Measurements from ENCODE around the gene ELOB.
"Not testable (repeated sequence)": the region's sequence is repeated elsewhere in the genome, so short reads cannot be mapped to it uniquely, and the experiment has no call there.

The ELOB gene

DNA sequence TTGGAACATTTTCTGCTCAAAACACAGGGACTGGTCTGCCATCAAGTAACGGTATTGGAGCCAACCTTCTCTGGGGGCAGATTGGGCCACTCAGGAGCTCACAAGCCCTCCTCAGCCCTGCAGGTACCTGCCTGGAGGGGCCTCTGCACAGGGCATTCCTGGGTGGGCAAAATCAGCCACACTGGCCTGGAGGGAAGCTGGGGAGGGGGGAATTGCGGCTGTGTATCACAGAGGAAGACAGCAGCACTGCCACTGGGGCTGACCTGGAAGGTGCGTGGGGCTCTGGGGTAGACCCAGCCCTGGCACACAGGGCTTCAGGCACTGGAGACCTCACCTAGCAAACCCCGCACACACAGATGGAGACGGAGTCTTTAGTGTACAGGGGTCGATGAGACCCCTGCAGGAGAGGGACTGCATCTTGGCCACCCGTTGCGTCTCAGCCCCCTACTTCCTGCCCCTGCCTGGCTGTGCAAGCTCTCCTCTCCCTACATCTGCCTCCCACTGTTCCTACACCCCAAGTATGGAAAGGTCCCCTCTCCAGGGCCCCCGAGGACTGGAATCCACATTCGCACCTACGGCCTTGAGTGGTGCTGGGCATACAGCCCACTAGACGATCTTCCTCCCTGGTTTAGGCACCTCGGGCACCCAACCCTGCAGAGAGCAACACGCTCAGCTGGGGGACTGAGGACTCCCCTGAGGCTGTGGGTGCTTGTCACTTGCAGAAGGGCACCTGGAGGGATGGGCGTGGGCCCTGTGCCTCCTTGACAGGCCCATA is 31.8 kb downstream of the ELOB start:
- DNase-seq (ENCODE audit: low spot score): no peak

- no peak for DNase-seq (ENCODE audit: low spot score)
Measured at GRCh38 chr16:2744711-2745110, 32.4 kb downstream of the ELOB start.

DNA sequence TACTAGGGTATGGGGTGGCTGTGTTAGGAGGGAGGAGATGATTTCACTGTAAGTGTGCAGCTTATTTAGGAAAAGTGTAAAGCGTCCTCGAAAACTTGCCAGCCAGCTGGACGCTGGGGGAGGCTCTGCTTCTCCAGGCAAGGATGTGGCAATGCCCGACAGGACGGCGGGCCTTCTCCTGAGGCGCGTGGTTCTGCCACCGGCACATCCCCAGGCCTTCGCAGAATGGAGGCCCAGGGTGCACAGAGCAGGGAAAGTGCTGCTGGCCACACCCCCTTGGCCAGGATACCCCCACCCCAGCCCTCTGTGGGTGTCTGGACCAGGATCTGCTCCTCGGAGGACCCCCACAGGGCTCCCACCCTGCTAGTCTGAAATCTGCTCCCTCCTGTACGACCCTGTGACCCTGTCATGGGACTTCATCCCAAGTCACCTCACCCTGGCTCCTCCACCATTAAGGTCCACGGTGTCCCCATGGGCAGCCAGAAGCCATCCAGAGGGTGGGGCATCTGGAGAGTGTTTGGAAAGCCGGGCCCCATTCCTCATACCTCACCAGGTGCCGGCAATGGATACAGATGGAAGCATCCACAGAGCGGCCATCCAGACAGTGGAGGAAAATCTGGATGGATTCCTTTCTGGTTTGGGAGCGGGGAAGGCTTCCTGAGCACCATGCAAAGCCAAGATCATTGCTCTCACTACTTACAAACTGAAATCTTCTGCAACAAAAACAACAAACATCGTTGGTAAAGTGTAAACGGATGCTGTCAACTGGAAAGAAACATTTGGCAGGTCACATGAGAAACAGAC is 33.9 kb downstream of the ELOB start:
- DNase-seq (ENCODE audit: low spot score): no peak

DNA sequence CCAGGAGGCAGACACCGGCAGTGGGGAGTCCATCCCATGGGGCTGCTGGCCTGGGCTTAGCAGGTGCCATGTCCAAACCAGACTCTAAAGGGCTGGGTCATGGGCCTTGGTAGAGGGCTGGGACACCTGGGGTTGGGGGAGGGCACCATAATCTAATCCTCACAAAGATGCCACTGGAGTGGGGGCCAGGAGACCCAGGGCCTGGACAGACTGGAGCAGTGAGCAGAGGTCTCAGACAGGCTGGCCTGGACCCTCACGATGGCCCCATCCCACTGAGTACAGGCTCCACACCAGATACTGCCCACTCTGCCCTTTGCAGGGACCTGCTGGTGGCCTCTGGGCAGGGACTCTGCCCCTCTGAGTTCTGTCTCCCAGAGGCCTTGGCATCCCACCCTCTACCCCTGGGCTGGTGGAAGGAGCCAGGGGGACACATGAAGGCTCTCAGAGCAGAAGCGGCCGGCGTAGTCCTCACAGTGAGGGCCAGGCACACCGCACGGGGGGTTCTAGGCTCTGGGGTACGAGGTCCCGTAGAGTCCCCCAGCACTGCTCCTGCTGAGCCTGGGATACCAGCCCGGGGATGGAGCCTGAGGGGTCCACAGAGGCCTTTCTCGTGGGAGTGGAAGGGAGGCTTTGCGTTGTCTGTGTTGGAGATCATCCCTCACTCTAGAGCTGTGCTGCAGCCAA is 34.6 kb downstream of the ELOB start:
- DNase-seq (ENCODE audit: low spot score): no peak

- DNase-seq (ENCODE audit: low spot score): no peak
Measured at GRCh38 chr16:2741168-2741567, 35.9 kb downstream of the ELOB start.

DNA sequence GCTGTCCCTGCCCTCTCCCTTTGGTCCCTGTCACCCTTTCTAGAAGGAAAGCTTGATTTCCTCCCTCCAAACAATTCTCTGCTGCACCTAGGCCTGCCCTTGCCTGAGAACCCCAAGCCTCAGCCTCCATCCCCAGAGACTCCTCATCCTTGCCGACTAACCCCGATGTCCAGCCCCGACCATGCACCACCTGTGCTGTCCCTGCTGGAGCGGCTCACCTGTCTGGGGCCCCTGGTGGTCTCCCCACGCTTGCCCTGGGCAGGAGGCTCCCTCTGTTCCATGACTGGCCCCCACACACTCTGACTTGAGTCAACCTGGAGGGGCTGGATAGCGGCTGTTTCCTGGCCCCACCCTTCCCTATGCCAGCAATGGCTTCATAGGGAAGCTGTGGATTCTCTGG is 36.6 kb downstream of the ELOB start:
- DNase-seq (ENCODE audit: low spot score): no peak

DNA sequence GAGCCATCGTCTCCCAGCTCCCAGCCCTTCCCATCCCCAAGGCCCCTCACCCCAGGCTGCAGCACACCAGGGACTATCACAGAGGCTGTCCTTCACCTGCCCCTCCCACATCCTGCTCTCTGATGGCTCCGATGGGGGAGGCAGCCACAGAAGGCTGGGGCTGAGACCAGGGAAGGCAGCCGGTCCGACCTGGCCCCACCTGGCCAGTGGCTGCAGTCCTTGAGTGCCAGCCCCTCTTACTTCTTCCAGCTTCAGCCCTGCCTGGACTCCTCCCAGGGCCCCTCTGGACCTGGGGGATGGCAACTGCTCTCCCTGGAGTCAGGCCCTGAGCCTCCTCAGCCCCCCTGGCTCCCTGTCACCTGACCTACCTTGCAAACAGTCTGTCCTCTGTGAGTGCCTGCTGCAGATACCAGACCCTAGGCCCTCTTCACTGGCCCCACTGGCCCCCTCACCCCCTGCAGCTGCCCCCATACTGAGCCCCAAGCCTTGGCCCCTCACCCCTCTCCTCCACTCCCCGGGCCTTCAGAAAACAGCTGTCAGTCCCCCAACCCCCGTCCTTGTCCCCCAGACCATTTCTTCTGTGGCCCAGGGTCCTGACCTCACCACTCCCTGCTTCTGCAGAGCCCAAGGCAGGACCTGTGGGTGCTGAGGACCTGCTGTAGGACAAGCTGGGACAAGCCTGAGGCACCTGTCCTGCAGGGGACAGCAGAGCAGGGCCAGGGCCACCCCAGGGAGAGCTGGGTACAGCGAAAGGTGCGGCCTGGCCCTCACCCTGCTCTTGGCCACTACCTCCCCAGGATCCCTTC is 37.3 kb downstream of the ELOB start:
- no peak for DNase-seq (ENCODE audit: low spot score)

- DNase-seq (ENCODE audit: low spot score): no peak
Measured at GRCh38 chr16:2738615-2739014, 38.5 kb downstream of the ELOB start.

DNA sequence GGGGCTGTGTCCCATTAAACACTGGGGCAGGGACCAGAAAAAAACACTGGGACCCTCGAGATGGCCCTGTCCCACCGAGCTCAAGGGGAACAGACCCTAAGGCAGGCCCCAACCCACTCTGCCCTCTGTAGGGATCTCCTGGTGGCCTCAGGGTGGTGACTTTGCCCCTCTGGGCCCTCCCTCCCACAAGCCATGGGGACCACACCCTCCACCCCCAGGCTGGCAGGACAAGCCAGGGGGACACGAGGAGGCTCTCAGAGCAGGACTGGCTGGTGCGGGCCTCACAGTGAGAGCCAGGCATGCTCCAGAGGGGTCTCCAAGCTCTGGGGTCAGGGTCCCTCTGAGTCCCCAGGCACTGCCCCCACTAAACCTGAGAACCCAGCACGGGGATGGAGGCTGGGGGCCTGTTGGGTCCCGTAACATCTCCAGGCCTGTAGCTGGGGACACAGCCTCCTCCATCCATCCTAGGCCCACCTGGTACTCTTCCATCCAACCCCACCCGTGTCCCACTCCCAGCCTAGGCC is 39.1 kb downstream of the ELOB start:
- DNase-seq (ENCODE audit: low spot score): no peak

DNA sequence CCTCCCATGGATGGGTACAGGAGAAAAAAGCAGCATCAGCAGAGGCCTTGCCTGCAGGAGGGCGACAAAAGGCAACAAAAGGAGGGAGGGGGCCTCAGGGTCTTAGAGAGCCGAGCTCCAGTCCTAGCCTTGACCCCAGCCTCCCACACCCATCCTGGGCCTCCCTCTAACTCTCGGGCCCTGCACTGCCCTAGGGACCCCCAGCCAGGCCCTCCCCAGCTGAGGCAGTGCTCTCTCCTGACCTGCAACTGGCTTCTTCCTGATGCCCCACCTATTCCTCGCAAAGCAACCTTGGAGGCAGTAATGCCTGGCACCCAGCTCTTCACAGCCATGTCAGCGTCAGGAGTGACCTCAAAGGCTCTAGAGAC is 39.9 kb downstream of the ELOB start:
- no peak for DNase-seq (ENCODE audit: low spot score)

- DNase-seq (ENCODE audit: low spot score): no peak
Measured at GRCh38 chr16:2736476-2737237, 40.4 kb downstream of the ELOB start.

GRCh38 chr16:2734844-2735515 is 42.1 kb downstream of the ELOB start:
- DNase-seq (ENCODE audit: low spot score): no peak

DNA sequence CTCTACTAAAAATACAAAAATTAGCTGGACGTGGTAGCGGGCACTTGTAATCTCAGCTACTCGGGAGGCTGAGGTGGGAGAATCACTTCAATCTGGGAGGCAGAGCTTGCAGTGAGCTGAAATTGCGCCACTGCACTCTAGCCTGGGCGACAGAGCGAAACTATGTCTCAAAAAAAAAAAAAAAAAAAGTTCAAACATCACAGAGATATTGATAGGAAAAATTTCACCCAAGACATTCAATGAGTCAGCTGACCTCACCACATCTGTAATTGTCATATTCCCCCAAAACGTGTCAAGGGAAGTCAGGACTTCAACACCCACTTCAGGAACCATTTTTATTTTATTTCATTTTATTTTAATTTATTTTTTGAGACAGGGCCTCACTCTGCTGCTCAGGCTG is 49.0 kb downstream of the ELOB start:
- DNase-seq (ENCODE audit: low spot score): no peak

- no peak for DNase-seq (ENCODE audit: low spot score)
Measured at GRCh38 chr16:2726923-2727322, 50.2 kb downstream of the ELOB start.

DNA sequence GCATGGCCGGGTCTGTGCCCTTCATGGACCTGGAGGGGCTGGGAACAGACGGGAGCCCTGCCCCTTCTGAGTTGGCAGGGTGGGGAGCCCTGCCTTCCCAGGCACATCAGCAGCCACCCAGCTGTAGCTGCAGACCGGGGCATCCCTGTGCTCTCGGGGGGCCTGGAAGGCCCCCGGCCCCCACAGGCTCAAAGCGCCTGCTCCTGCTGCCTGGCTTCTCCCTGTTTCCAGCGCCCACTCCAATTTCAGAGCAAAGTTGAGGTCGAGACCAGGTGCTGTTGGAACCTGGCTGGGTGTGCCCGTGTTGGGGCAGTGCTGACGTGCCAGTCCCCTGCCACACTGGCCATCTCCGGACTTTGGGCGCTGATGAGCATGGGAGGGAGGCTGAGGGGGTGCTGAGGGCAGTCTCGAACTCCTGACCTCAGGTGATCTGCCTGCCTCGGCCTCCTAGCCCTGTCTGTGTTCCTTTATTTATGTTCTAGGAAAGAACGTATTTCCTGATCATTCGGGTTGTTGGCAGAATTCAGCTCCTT is 52.2 kb downstream of the ELOB start:
- DNase-seq (ENCODE audit: low spot score): no peak

GRCh38 chr16:2724088-2724676 is 52.9 kb downstream of the ELOB start:
- DNase-seq (ENCODE audit: low spot score): no peak

- DNase-seq (ENCODE audit: low spot score): not testable (repeated sequence)
Measured at GRCh38 chr16:2721634-2722173, 55.4 kb downstream of the ELOB start.

Measured in LoVo (cell line).